GM18870 (cell line): ENCODE measurements around the gene FAM110C.
"Not testable (repeated sequence)": the region's sequence is repeated elsewhere in the genome, so short reads cannot be mapped to it uniquely, and the experiment has no call there.

Source experiments
- ATAC-seq: cut with Tn5 transposase; IDR thresholded peaks from one replicate; pipeline ENCODE4 v1.9.1; 2021; ENCODE audit warnings: moderate library complexity; ENCODE audit not compliant: unreplicated experiment

FAM110C gene

GRCh38 chr2:45342-46130, 769 bp downstream of the FAM110C start:
- no peak for ATAC-seq

DNA sequence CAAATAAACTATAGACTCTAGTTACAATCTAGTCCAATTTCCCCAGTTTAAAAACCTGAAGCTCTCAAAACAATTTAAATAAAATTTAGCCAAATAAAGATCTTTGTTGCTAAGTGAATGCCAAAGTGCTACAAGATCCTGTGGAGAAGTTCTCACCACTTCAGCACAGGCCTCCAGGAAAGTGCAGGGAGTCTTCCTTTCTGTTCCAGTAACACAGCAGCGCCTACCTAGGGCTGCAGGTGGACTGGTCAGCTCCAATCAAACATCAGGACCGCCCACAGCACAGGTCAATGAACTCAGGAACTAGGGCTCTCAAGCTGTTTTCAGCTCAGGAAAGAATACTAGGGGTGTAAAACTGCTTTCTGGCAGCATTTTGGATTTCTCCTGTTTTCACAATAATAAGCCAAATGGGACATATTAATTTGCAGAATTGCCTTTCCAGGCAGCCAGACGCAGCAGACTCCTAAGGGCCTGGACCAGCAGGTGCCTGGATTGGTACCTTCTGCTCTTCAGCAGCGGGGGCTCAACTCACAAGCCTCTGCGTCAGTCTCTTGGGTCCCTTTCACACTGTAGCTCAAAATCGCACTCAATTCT, 1.5 kb downstream of the FAM110C start:
- no peak for ATAC-seq

DNA sequence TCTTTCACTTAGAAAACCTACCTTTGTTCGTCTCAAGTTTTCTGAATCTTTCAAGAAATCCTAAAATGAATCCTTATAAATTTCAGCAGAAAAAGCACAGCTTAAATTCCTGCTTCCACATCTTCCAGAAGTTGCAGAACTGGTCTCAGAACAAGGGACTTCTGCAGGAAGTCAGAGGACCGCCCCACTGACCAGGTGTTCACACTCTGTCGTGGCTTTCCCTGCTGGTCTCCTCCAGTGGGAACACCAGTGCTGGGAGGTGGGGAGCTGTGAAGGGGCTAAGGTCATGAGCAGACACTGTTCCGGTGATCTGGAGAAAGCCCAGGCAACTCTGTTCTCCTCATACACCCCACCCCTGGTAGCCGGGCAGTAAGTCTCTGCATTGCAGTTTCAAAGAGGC, 3.5 kb downstream of the FAM110C start:
- no peak for ATAC-seq

GRCh38 chr2:40465-40864, 5.8 kb downstream of the FAM110C start:
- ATAC-seq, result no peak

DNA sequence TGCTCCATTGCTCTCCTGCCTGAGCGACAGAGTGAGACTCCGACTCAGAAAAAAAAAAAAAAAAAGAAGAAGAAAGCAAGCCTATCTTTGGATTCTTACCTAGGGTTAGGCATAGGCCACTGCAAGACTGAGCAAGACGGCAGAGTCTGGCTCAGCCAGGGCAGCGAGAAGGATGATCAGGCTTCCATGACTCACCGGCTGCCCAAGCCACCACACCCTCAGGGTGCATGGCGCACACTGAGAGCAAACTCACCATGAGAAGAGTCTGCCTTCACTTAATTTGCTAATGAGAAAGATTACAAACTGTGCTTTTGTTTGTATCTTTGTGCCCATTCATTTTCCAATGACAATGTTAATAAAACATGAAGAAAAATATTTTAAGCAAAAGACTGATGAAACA, 8.2 kb downstream of the FAM110C start:
- no peak for ATAC-seq

- no peak for ATAC-seq
These were observed 10.0 kb downstream of the FAM110C start for GRCh38 chr2:36318-36717.

- ATAC-seq, result no peak
These were observed 10.5 kb downstream of the FAM110C start for GRCh38 chr2:35852-36251.

GRCh38 chr2:33620-34019, 12.7 kb downstream of the FAM110C start:
- ATAC-seq, result no peak

DNA sequence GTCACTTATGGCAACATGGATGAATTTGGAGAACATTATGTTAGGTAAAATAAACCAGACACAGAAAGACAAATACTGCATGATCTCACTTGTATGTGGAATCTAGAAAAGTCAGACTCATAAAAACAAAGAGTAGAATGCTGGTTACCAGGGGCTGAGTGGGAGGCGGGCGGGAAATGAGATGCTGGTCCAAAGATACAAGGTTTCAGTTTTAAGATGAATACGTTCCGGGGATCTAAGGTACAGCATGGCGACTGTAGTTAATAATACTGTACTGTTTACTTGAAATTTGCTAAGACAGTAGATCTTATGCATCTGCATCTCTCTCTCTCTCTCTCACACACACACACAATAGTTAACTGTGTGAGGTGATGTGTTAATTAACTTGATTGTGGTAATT, 14.2 kb downstream of the FAM110C start:
- no peak for ATAC-seq

- ATAC-seq, result no peak
These were observed 17.1 kb downstream of the FAM110C start for GRCh38 chr2:29253-29652.

DNA sequence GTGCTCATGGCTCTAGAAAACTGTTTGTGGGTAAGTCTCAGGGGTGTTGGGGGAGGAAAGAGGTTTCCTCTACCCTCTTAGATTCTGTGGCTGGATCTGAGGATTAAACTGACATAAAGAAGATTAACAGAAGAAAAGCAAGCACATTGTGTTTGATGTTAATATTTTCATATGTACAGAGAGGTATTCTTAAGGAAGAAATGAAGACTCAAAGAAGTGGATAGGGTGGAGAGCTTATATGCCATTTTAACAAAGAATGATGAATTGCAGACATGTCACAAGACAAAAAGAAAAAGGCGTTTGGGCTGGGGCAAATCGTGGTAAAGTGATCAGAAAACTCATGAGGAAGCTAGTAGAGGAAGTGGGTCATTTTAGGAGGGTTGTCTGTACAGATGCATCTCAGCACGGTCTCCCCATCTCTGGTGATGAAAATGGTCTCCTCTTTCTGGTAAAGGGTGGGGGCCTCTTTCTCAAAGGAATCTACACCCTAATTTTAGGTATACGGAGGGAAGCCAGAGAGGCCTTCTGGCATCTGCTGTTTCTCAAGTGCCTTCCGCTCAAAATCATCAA, 17.8 kb downstream of the FAM110C start:
- ATAC-seq, result no peak

GRCh38 chr2:26891-27290, 19.4 kb downstream of the FAM110C start:
- ATAC-seq, result no peak

GRCh38 chr2:25543-25942, 20.8 kb downstream of the FAM110C start:
- ATAC-seq, result no peak

DNA sequence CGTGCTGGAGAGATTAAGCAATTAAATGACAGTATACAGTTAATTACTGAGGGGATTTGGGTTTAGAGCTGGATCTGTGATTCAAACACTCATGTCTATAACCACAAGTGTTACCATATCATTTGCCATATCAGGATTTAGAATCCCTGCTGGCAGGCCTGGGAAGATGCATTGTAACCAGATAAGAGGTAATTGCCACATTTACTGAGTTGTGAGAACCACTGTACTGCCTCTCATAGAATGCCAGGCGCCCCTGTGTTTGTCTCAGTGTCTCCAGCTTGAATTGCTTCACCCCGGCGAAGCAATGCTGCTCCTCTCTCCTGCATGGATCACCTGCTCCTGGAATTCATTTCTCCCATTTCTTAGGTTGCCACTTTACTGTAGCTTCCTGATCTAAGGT, 21.7 kb downstream of the FAM110C start:
- ATAC-seq, result peak; percentile 8

GRCh38 chr2:24107-24506, 22.2 kb downstream of the FAM110C start:
- ATAC-seq, result peak; percentile 95

- no peak for ATAC-seq
These were observed 23.0 kb downstream of the FAM110C start for GRCh38 chr2:23283-23682.

GRCh38 chr2:22244-22643, 24.1 kb downstream of the FAM110C start:
- not testable (repeated sequence) for ATAC-seq

DNA sequence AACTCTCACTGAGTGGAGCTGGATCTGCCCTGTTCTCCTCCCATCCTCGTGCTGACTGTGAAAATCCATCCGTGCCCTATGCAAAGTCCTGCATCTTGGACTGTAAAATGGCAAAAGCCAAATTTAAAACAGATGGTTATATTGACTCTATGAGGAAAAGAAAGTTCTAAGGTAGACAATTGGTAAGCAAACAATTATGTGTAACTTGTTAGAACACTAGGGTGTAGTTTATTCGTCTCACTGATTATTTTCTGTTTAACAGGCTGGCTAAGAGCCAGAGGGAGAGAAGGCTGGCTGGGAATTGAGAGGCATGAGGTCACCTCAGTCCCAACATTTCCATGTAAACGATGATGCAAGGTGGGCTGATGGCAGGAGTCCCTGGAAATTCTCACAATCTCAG, 26.0 kb downstream of the FAM110C start:
- ATAC-seq, result not testable (repeated sequence)

GRCh38 chr2:19505-19904, 26.8 kb downstream of the FAM110C start:
- ATAC-seq, result no peak

GRCh38 chr2:18402-19271, 27.7 kb downstream of the FAM110C start:
- ATAC-seq, result no peak

DNA sequence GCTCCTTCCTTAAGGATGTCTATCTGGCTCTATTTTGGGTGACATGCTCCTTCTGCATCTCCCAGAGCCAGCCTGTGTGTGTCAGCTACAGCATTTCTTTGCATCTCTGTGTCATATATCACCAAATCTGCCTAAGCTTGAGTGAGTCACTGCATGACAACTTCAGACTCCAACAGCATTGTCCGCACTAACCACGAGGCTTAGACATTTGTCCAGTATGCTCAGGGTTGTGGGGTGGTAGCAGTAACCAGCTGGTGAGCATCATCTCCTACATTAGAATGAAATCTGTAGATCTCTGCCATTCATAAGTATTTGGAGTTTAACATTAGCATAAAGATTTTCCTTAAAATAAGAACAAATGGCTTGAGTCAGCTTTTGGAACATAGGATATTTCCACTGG, 30.4 kb downstream of the FAM110C start:
- not testable (repeated sequence) for ATAC-seq
